AG09309 (cell line): ENCODE measurements around the gene TMPRSS13.
"Not testable (repeated sequence)": the region's sequence is repeated elsewhere in the genome, so short reads cannot be mapped to it uniquely, and the experiment has no call there.

Source experiments
- DNase-seq: peaks from one replicate; pipeline ENCODE4 v3.0.0-alpha.2; 2010; ENCODE audit warnings: low read depth
- H3K4me3 ChIP-seq: 2 replicates; pipeline ENCODE4 v1.5.1; 2011; ENCODE audit warnings: mild to moderate bottlenecking, low read depth, low read length, moderate library complexity; ENCODE audit not compliant: control insufficient read depth
- CTCF ChIP-seq: IDR thresholded peaks from 2 replicates; pipeline ENCODE4 v1.5.1; 2011; ENCODE audit warnings: mild to moderate bottlenecking, low read depth, low read length, inconsistent platforms; ENCODE audit not compliant: insufficient read depth, control insufficient read depth; ENCODE audit errors: missing control alignments

TMPRSS13 gene

GRCh38 chr11:117929142-117929915, at the start of gene TMPRSS13:
Gene TMPRSS13 (minus strand): TSS chr11:117929402. CDS start chr11:117929307, 95 bp downstream.
- no peak within 1 kb of the TSS for H3K4me3 ChIP-seq
- no peak for DNase-seq
- no peak for TF ChIP-seq CTCF

- TF ChIP-seq CTCF: no peak
- DNase-seq: no peak
- H3K4me3 ChIP-seq: no peak overlapping the region
These were observed 49.8 kb upstream of the TMPRSS13 start for GRCh38 chr11:117978991-117979390.

- H3K4me3 ChIP-seq, DNase-seq: not testable (repeated sequence)
These were observed 49.2 kb upstream of the TMPRSS13 start for GRCh38 chr11:117978291-117978910.

GRCh38 chr11:117977612-117978264, 48.5 kb upstream of the TMPRSS13 start:
- not testable (repeated sequence) for H3K4me3 ChIP-seq, DNase-seq

GRCh38 chr11:117977029-117977428, 47.8 kb upstream of the TMPRSS13 start:
- DNase-seq: no peak
- TF ChIP-seq CTCF: no peak
- H3K4me3 ChIP-seq: no peak overlapping the region

GRCh38 chr11:117976445-117976844, 47.2 kb upstream of the TMPRSS13 start:
- TF ChIP-seq CTCF: no peak
- DNase-seq: no peak

GRCh38 chr11:117973503-117973860, 44.3 kb upstream of the TMPRSS13 start:
- H3K4me3 ChIP-seq: no peak overlapping the region
- TF ChIP-seq CTCF: no peak
- DNase-seq: no peak

More at GRCh38 chr11:117976445-117976844, 47.2 kb upstream of the TMPRSS13 start:
- no peak overlapping the region for H3K4me3 ChIP-seq
